K562 (cell line): ENCODE measurements around the gene SLC7A4. TPM values are rescaled to one million over a fixed set of nuclear protein-coding genes. Genes with fewer than 3 reads are reported as not detected.

Experiments used
- ATAC-seq: fragments of 200-7000 bp; cut with Tn5 transposase; 3 replicates; pipeline ENCODE4 v1.9.1; 2020; ENCODE audit warnings: moderate library complexity
- BruUV-seq: library from RNA; stranded (reverse); fragments of 400-500 nt; replicated peaks from 2 replicates; lab custom pipeline; 2021; lab: Mats Ljungman, UMichigan
- CTCF ChIA-PET: fragments of 300-600 bp; formaldehyde crosslinking; extraction: SDS; loops from one replicate; lab custom pipeline; 2021; ENCODE audit warnings: low intra/inter-chr PET ratio; lab: Yijun Ruan, JAX
- POLR2A ChIA-PET: fragments of 300-600, 350-650 bp; sonication (Branson Sonifier 250); formaldehyde crosslinking; extraction: SDS; loops from one replicate; lab custom pipeline; 2021; ENCODE audit warnings: antibody characterized with exemption, inconsistent platforms; lab: Yijun Ruan, JAX
- DNase-seq, 4 experiments: peaks; one replicate each; pipeline versions ENCODE4 v3.0.0 to v3.0.0-alpha.2; 2011 to 2018; ENCODE audit warnings: low spot score in 3 of 4, mixed read lengths in 3 of 4; ENCODE audit errors: extremely low read depth in 1 of 4
- FAIRE-seq: peaks from 2 replicates; lab custom pipeline; 2011; peaks lifted over from hg19 to GRCh38; lab: Jason Lieb, UNC
- H2AFZ ChIP-seq: 2 replicates; pipeline ENCODE4 v1.6.0; 2011; ENCODE audit warnings: low read depth, low read length, control low read depth, inconsistent platforms
- H3K27ac ChIP-seq: fragments of 200-600 bp; 3 replicates; pipeline ENCODE4 v1.8.0; 2011; ENCODE audit warnings: low read depth, mild to moderate bottlenecking, control low read depth, inconsistent platforms, low read length, moderate library complexity, mixed read lengths; ENCODE audit errors: extremely low read depth
- H3K27me3 ChIP-seq, 2 experiments: fragments of 300-600 bp in 1 of 2; 2 replicates in 1 of 2; 3 replicates in 1 of 2; pipeline versions ENCODE4 v1.6.0 to v1.8.0; 2011; ENCODE audit warnings: inconsistent platforms in 2 of 2, low read length in 2 of 2, mild to moderate bottlenecking in 1 of 2, mixed read lengths in 1 of 2, moderate library complexity in 1 of 2; ENCODE audit not compliant: control insufficient read depth in 2 of 2, insufficient read depth in 2 of 2
- H3K36me3 ChIP-seq: fragments of 300-600 bp; 3 replicates; pipeline ENCODE4 v1.8.0; 2011; ENCODE audit warnings: mild to moderate bottlenecking, low read length, inconsistent platforms; ENCODE audit not compliant: control insufficient read depth, insufficient read depth
- H3K4me1 ChIP-seq, 2 experiments: fragments of 200-600 bp in 1 of 2; replicated peaks in 1 of 2; 2 replicates in 1 of 2; 3 replicates in 1 of 2; pipeline versions ENCODE4 v1.5.1 to v1.8.0; 2011; ENCODE audit warnings: inconsistent platforms in 2 of 2, low read length in 2 of 2, mild to moderate bottlenecking in 1 of 2, mixed read lengths in 1 of 2, moderate library complexity in 1 of 2; ENCODE audit not compliant: control insufficient read depth in 2 of 2, insufficient read depth in 2 of 2
- H3K4me2 ChIP-seq: 2 replicates; pipeline ENCODE4 v1.6.1; 2011; ENCODE audit warnings: low read length, control low read depth, inconsistent platforms, mixed read lengths; ENCODE audit not compliant: insufficient read depth
- H3K4me3 ChIP-seq: fragments of 200-600 bp; sonication (generic), shearing (Covaris generic); 2 replicates; pipeline ENCODE4 v1.5.1; 2016; ENCODE audit warnings: control low read depth, inconsistent platforms
- H3K79me2 ChIP-seq: fragments of 200-600 bp; 3 replicates; pipeline ENCODE4 v1.8.0; 2011; ENCODE audit warnings: low read length, inconsistent platforms; ENCODE audit not compliant: control insufficient read depth, insufficient read depth
- H3K9ac ChIP-seq, 2 experiments: 2 replicates each; pipeline versions ENCODE4 v1.6.0 to v1.6.1; 2011; ENCODE audit warnings: low read depth in 2 of 2, low read length in 2 of 2, control low read depth in 1 of 2, inconsistent platforms in 1 of 2, mild to moderate bottlenecking in 1 of 2, mixed read lengths in 1 of 2; ENCODE audit not compliant: insufficient read depth in 1 of 2
- H3K9me1 ChIP-seq: one replicate; pipeline ENCODE4 v1.6.0; 2011; ENCODE audit warnings: inconsistent platforms, mild to moderate bottlenecking, low read length, moderate library complexity; ENCODE audit not compliant: control insufficient read depth, insufficient read depth
- H3K9me3 ChIP-seq: replicated peaks from 2 replicates; pipeline ENCODE4 v1.5.1; 2011; ENCODE audit warnings: low read depth, low read length, inconsistent platforms; ENCODE audit not compliant: control insufficient read depth, insufficient read depth
- H4K20me1 ChIP-seq: replicated peaks from 2 replicates; pipeline ENCODE4 v1.6.1; 2011; ENCODE audit warnings: low read length, inconsistent platforms, mixed read lengths; ENCODE audit not compliant: control insufficient read depth, insufficient read depth
- CTBP1 ChIP-seq: fragments of 450-650 bp; IDR thresholded peaks from 2 replicates; pipeline ENCODE4 v1.6.1; 2016; ENCODE audit warnings: borderline replicate concordance
- E2F6 ChIP-seq, 2 experiments: IDR thresholded peaks; 2 replicates each; pipeline ENCODE4 v1.6.1; 2011; ENCODE audit warnings: borderline replicate concordance in 1 of 2, control low read depth in 1 of 2, low read depth in 1 of 2, low read length in 1 of 2, mild to moderate bottlenecking in 1 of 2, mixed read lengths in 1 of 2, moderate library complexity in 1 of 2; ENCODE audit not compliant: insufficient read depth in 1 of 2, insufficient read length in 1 of 2, poor library complexity in 1 of 2, severe bottlenecking in 1 of 2; ENCODE audit errors: extremely low read depth in 1 of 2
- EHMT2 ChIP-seq: fragments of 450-650 bp; IDR thresholded peaks from 2 replicates; pipeline ENCODE4 v1.6.1; 2018; ENCODE audit warnings: antibody characterized with exemption
- ELK3 ChIP-seq: fragments of 450-650 bp; formaldehyde crosslinking; IDR thresholded peaks from 2 replicates; pipeline ENCODE4 v1.4.0; 2020; ENCODE audit warnings: mild to moderate bottlenecking
- ETV6 ChIP-seq, 3 experiments: fragments of 150-350 bp in 1 of 3; sonication (generic) in 1 of 3; formaldehyde crosslinking in 1 of 3; IDR thresholded peaks; 2 replicates each; pipeline versions ENCODE4 v1.6.1 to v1.8.0; 2014 to 2022; ENCODE audit warnings: borderline replicate concordance in 2 of 3, low read depth in 2 of 3, antibody characterized with exemption in 1 of 3, low read length in 1 of 3, mild to moderate bottlenecking in 1 of 3, missing genetic modification reagents in 1 of 3
- HDAC2 ChIP-seq: fragments of 450-650 bp; IDR thresholded peaks from 2 replicates; pipeline ENCODE4 v1.6.1; 2016; ENCODE audit warnings: mild to moderate bottlenecking
- HOXB6 ChIP-seq: fragments of 250-450 bp; sonication (Bioruptor Pico); IDR thresholded peaks from 2 replicates; pipeline ENCODE4 v1.5.1; 2022; ENCODE audit warnings: mild to moderate bottlenecking, borderline replicate concordance
- NCOA1 ChIP-seq: fragments of 450-650 bp; IDR thresholded peaks from 2 replicates; pipeline ENCODE4 v1.6.1; 2016; ENCODE audit warnings: low read depth
- PTBP1 ChIP-seq: fragments of 200-400 bp; formaldehyde crosslinking; IDR thresholded peaks from 2 replicates; pipeline ENCODE4 v1.6.1; 2017; ENCODE audit warnings: low read depth, low read length
- RFX7 ChIP-seq: fragments of 250-450 bp; sonication (Bioruptor Pico); IDR thresholded peaks from 2 replicates; pipeline ENCODE4 v1.5.1; 2021; ENCODE audit warnings: mild to moderate bottlenecking
- ZBTB11 ChIP-seq, 3 experiments: fragments of 200-800 bp in 1 of 3; fragments of 250-450 bp in 1 of 3; fragments of 450-650 bp in 1 of 3; sonication (Bioruptor Pico) in 1 of 3; sonication (Bioruptor generic) in 1 of 3; formaldehyde crosslinking in 1 of 3; IDR thresholded peaks; 2 replicates each; pipeline versions ENCODE4 v1.6.1 to v1.8.0; 2016 to 2022; ENCODE audit warnings: mild to moderate bottlenecking in 2 of 3, missing genetic modification characterization in 2 of 3, missing compliant biosample characterization in 1 of 3, moderate library complexity in 1 of 3
- ZKSCAN3 ChIP-seq: fragments of 250-450 bp; sonication (Bioruptor Pico); IDR thresholded peaks from 2 replicates; pipeline ENCODE4 v1.4.0; 2020
- WGBS: fragments of 100-300 bp; shearing (Covaris generic); methylation state at CpG from one replicate; pipeline ENCODE4 v1.1.6; 2016; ENCODE audit warnings: low coverage, mixed read lengths; ENCODE audit not compliant: insufficient coverage; ENCODE audit errors: missing lambda C conversion rate; 5-methylcytosine and 5-hydroxymethylcytosine counted together
- in situ Hi-C: fragments of 300-500 bp; cut with MboI; formaldehyde crosslinking; loops from 4 replicates; pipeline ENCODE4 v1.15.0; 2018; ENCODE audit warnings: inconsistent platforms, mixed read lengths
- intact Hi-C: fragments of 100-400 bp; cut with micrococcal nuclease; formaldehyde crosslinking; loops from 2 replicates; pipeline ENCODE4 v1.14.2; 2022
- polyA plus RNA-seq, 8 experiments: library from polyadenylated mRNA; depleted of rRNA in 4 of 8; stranded (reverse) in 5 of 8; unstranded in 3 of 8; fragments of >200 nt; fragmentation: Nextera tagmentation in 2 of 8; fragmentation: Illumina TruSeq in 1 of 8; extraction: Ambion mirVana in 2 of 8; extraction: Trizol in 1 of 8; gene quantifications; 2 replicates each; pipeline versions ENCODE4 v1.2.1 to v1.2.3, GENCODE V29; 2011 to 2014; ENCODE audit warnings: inconsistent platforms in 1 of 8, missing spikeins in 1 of 8
- total RNA-seq, 7 experiments: library from RNA; depleted of rRNA in 6 of 7; stranded (reverse); fragments of >200 nt in 6 of 7; fragmentation: Illumina TruSeq in 2 of 7; extraction: Trizol in 2 of 7; gene quantifications; 2 replicates each; pipeline versions ENCODE4 v1.2.1 to v1.2.3, GENCODE V29; 2011 to 2021; ENCODE audit warnings: low replicate concordance in 1 of 7

Gene SLC7A4
- total and polyA plus RNA-seq, 9 of the 15 experiments (the other 6 are each of a cell fraction or from before 2014, with no cell fraction given), result not detected

- TF ChIP-seq ELK3 (CRISPR knock-in tag), result peak; percentile 79
- TF ChIP-seq E2F6 (IDR thresholded peaks at IDR 0.05; ENCODE audit: borderline replicate concordance in 1 of 2, extremely low read depth in 1 of 2, insufficient read depth in 1 of 2, insufficient read length in 1 of 2, low read depth in 1 of 2, low read length in 1 of 2, poor library complexity in 1 of 2, severe bottlenecking in 1 of 2), result peak; percentile 98 to 99
- peak; percentile 56; the same call in 1 of the 2 replicates for TF ChIP-seq HOXB6
Measured at GRCh38 chr22:21001601-21002325, 30.6 kb downstream of the SLC7A4 start, which contains the start of gene THAP7 (continued).

GRCh38 chr22:21000987-21001600 is 31.3 kb downstream of the SLC7A4 start:
- H2AFZ ChIP-seq, result peak overlapping the region; percentile 95
- peak overlapping the region; percentile 85 to 93 for H3K9ac ChIP-seq
- peaks cover 25 to 80% of the 10 kb centered on the region in 2 experiments for H3K4me1 ChIP-seq
- BruUV-seq, result no TSS peak
- in situ Hi-C loops, result no loop called here
- H3K4me2 ChIP-seq, result peak overlapping the region; percentile 88
- CTCF ChIA-PET, result interaction anchor here (1.0 kb wide), 1 partner anchor 13 kb away, joined by 3 read pairs; no protein-coding TSS in a partner anchor
- intact Hi-C loops, result loop anchor here (1.0 to 5.0 kb wide), 7 partner anchors 39 to 494 kb away; partner anchors contain the start of genes CRKL, MED15, PI4KA and SNAP29
- no peaks in the 10 kb centered on the region for H3K27me3 ChIP-seq
- ATAC-seq (peak; percentile 1), FAIRE-seq (no peak), DNase-seq (peak in 1 of 4 experiments; percentile 72)
- peak overlapping the region; percentile 87 for H3K27ac ChIP-seq
- H3K9me3 ChIP-seq, result no peaks in the 10 kb centered on the region
- under 1% methylated on average over 26 of the region's 26 CpGs for WGBS
- H3K36me3 ChIP-seq, result peaks cover 49% of the 10 kb centered on the region
- H3K9me1 ChIP-seq, result no peaks in the 10 kb centered on the region
- H3K79me2 ChIP-seq, result peaks cover 46% of the 10 kb centered on the region
- H3K4me3 ChIP-seq, result peak overlapping the region; percentile 58
- H4K20me1 ChIP-seq, result peaks cover 28% of the 10 kb centered on the region; the same call in 1 of the 2 replicates
- POLR2A ChIA-PET, result interaction anchor here (0.6 to 17.9 kb wide), 12 partner anchors 12 to 471 kb away, joined by 3 to 451 read pairs (median 17); partner anchors contain the start of genes AIFM3, LZTR1, P2RX6 and SLC7A4
- no peak for TF ChIP-seq ZBTB11 (CRISPR knock-in tag; IDR thresholded peaks at IDR 0.05)
- TF ChIP-seq CTBP1, result no peak
- no peak for TF ChIP-seq ZKSCAN3
- TF ChIP-seq HDAC2, result no peak
- no peak for TF ChIP-seq ETV6 (IDR thresholded peaks at IDR 0.05; ENCODE audit: borderline replicate concordance in 1 of 2, low read depth in 2 of 2, low read length in 1 of 2)
- no peak for TF ChIP-seq ETV6 (CRISPR knock-in tag; IDR thresholded peaks at IDR 0.05; ENCODE audit: borderline replicate concordance)
- no peak for TF ChIP-seq PTBP1
- TF ChIP-seq RFX7 (CRISPR knock-in tag), result 0 out of 2 replicates have a peak, but pooled peaks have one; percentile 84
- no peak for TF ChIP-seq EHMT2
- no peak for TF ChIP-seq NCOA1
